Endothelial cell of umbilical vein (primary cell): ENCODE measurements around the gene PRPSAP1. TPM values are rescaled to one million over a fixed set of nuclear protein-coding genes. Genes with fewer than 3 reads are reported as not detected.

ENCODE experiments used
- BruUV-seq: library from RNA; stranded (reverse); fragments of 400-500 nt; replicated peaks from 2 replicates; lab custom pipeline; 2021; lab: Mats Ljungman, UMichigan
- CTCF ChIA-PET: fragments of 300-600, 350-600 bp; sonication (Branson Sonifier 250); formaldehyde crosslinking; loops from one replicate; lab custom pipeline; 2021; ENCODE audit warnings: antibody characterized with exemption, inconsistent platforms; lab: Charles Lee
- POLR2A ChIA-PET: fragments of 300-600, 350-600 bp; sonication (Branson Sonifier 250); formaldehyde crosslinking; loops from one replicate; lab custom pipeline; 2021; ENCODE audit warnings: antibody characterized with exemption, inconsistent platforms; lab: Charles Lee
- DNase-seq: peaks from one replicate; pipeline ENCODE4 v3.0.0-alpha.2; 2011; ENCODE audit warnings: low read depth, low spot score
- FAIRE-seq: peaks from 2 replicates; lab custom pipeline; 2011; peaks lifted over from hg19 to GRCh38; lab: Jason Lieb, UNC
- H2AFZ ChIP-seq: 2 replicates; pipeline ENCODE4 v1.6.0; 2012; ENCODE audit warnings: low read depth, low read length, control low read depth, inconsistent platforms
- H3K27ac ChIP-seq: 2 replicates; pipeline ENCODE4 v1.5.1; 2011; ENCODE audit warnings: low read depth, mild to moderate bottlenecking, control low read depth, low read length, moderate library complexity; ENCODE audit not compliant: insufficient read depth
- H3K27me3 ChIP-seq, 2 experiments: 2 replicates each; pipeline versions ENCODE4 v1.6.0 to v1.6.1; 2011; ENCODE audit warnings: low read length in 2 of 2, mixed read lengths in 1 of 2; ENCODE audit not compliant: control insufficient read depth in 2 of 2, insufficient read depth in 2 of 2
- H3K36me3 ChIP-seq, 2 experiments: 2 replicates in 1 of 2; 3 replicates in 1 of 2; pipeline ENCODE4 v1.5.1; 2011; ENCODE audit warnings: low read length in 2 of 2, mild to moderate bottlenecking in 1 of 2, moderate library complexity in 1 of 2; ENCODE audit not compliant: control insufficient read depth in 2 of 2, insufficient read depth in 2 of 2; ENCODE audit errors: extremely low read depth in 1 of 2
- H3K4me1 ChIP-seq: 3 replicates; pipeline ENCODE4 v1.5.1; 2011; ENCODE audit warnings: mild to moderate bottlenecking, low read length; ENCODE audit not compliant: control insufficient read depth, insufficient read depth; ENCODE audit errors: extremely low read depth
- H3K4me2 ChIP-seq: 2 replicates; pipeline ENCODE4 v1.6.1; 2011; ENCODE audit warnings: low read length, control low read depth, mixed read lengths; ENCODE audit not compliant: insufficient read depth
- H3K4me3 ChIP-seq, 3 experiments: fragments of 200-600 bp in 1 of 3; sonication (generic), shearing (Covaris generic) in 1 of 3; replicated peaks in 1 of 3; 2 replicates each; pipeline ENCODE4 v1.5.1; 2011 to 2016; ENCODE audit warnings: control low read depth in 3 of 3, low read length in 3 of 3, mild to moderate bottlenecking in 2 of 3, inconsistent platforms in 1 of 3, low read depth in 1 of 3, moderate library complexity in 1 of 3; ENCODE audit not compliant: insufficient read depth in 1 of 3
- H3K79me2 ChIP-seq: 2 replicates; pipeline ENCODE4 v1.6.0; 2012; ENCODE audit warnings: low read length, inconsistent platforms; ENCODE audit not compliant: control insufficient read depth, insufficient read depth
- H3K9ac ChIP-seq: replicated peaks from 2 replicates; pipeline ENCODE3; 2011; ENCODE audit warnings: low read length, control low read depth; ENCODE audit not compliant: insufficient read depth; ENCODE audit errors: extremely low read depth
- H3K9me1 ChIP-seq: replicated peaks from 3 replicates; pipeline ENCODE4 v1.6.0; 2011; ENCODE audit warnings: mild to moderate bottlenecking, low read length; ENCODE audit not compliant: control insufficient read depth, insufficient read depth; ENCODE audit errors: extremely low read depth
- H3K9me3 ChIP-seq: replicated peaks from 2 replicates; pipeline ENCODE4 v1.5.1; 2012; ENCODE audit warnings: low read length, inconsistent platforms; ENCODE audit not compliant: control insufficient read depth, insufficient read depth
- H4K20me1 ChIP-seq: replicated peaks from 2 replicates; pipeline ENCODE3; 2011; ENCODE audit warnings: mild to moderate bottlenecking, low read length; ENCODE audit not compliant: control insufficient read depth, insufficient read depth; ENCODE audit errors: extremely low read depth
- FOS ChIP-seq: IDR thresholded peaks from 2 replicates; pipeline ENCODE4 v1.6.1; 2011; ENCODE audit warnings: mild to moderate bottlenecking, low read length, moderate library complexity, borderline replicate concordance; ENCODE audit not compliant: insufficient read depth
- GATA2 ChIP-seq: IDR thresholded peaks from 2 replicates; pipeline ENCODE4 v1.7.0; 2011; ENCODE audit warnings: low read depth, mild to moderate bottlenecking, moderate library complexity, mixed read lengths, low read length; ENCODE audit not compliant: insufficient read length, insufficient read depth
- MYC ChIP-seq: IDR thresholded peaks from one replicate; pipeline ENCODE4 v1.6.1; 2011; ENCODE audit warnings: mild to moderate bottlenecking, low read depth, low read length
- POLR2A ChIP-seq: IDR thresholded peaks from 2 replicates; pipeline ENCODE4 v1.6.1; 2012; ENCODE audit warnings: low read depth, mild to moderate bottlenecking, control low read depth, low read length
- POLR2AphosphoS5 ChIP-seq: IDR thresholded peaks from 2 replicates; pipeline ENCODE4 v1.6.1; 2012; ENCODE audit warnings: low read depth, mild to moderate bottlenecking, control low read depth, low read length, moderate library complexity; ENCODE audit not compliant: insufficient read depth
- dilution Hi-C: fragments of 300-500 bp; cut with MboI; formaldehyde crosslinking; loops from one replicate; pipeline ENCODE4 v1.15.0; 2019; ENCODE audit warnings: low sequenced_read_pairs; ENCODE audit not compliant: extremely low pct_ligation_motif_present
- intact Hi-C: fragments of 100-400 bp; cut with micrococcal nuclease; formaldehyde crosslinking; loops from one replicate; pipeline ENCODE4 v1.10.0; 2022
- polyA plus RNA-seq, 4 experiments: library from polyadenylated mRNA; depleted of rRNA in 3 of 4; stranded (reverse) in 3 of 4; unstranded in 1 of 4; fragments of >200 nt; gene quantifications; 2 replicates each; pipeline versions ENCODE4 v1.2.1 to v1.2.3, GENCODE V29; 2011 to 2012; ENCODE audit warnings: missing spikeins in 1 of 4
- total RNA-seq: library from RNA; stranded (reverse); gene quantifications from 2 replicates; pipeline ENCODE4 v1.2.3, GENCODE V29; 2021

PRPSAP1 gene
- total and polyA plus RNA-seq, 2 donors (not counting 3 experiments of a cell fraction or from before 2014, with no cell fraction given) = 90.2 to 123 TPM

GRCh38 chr17:76272541-76273444 is 80.9 kb downstream of the PRPSAP1 start:
- ChIA-PET POLR2A (no interaction called here), CTCF (interaction anchor here (0.7 to 14.1 kb wide), 2 partner anchors 25 to 151 kb away, joined by 3 to 320 read pairs; no protein-coding TSS in a partner anchor)
- H3K4me1 ChIP-seq = peaks cover 5% of the 10 kb centered on the region
- peaks cover 0 to 8% of the 10 kb centered on the region in 2 experiments for H3K36me3 ChIP-seq
- no peak overlapping the region for H3K4me2 ChIP-seq
- BruUV-seq = no TSS peak
- H3K9ac ChIP-seq = no peak overlapping the region
- DNase-seq (no peak), FAIRE-seq (no peak)
- no peaks in the 10 kb centered on the region for H3K9me3 ChIP-seq
- H3K27ac ChIP-seq = no peak overlapping the region
- no peak overlapping the region for H3K4me3 ChIP-seq
- dilution Hi-C loops = no loop called here
- H4K20me1 ChIP-seq = no peaks in the 10 kb centered on the region
- intact Hi-C loops = loop anchor here (10.0 kb wide), 1 partner anchor 258 kb away; no protein-coding TSS in a partner anchor
- peaks cover 17% of the 10 kb centered on the region for H3K79me2 ChIP-seq
- H3K9me1 ChIP-seq = no peaks in the 10 kb centered on the region
- no peaks in the 10 kb centered on the region for H3K27me3 ChIP-seq
- H2AFZ ChIP-seq = no peak overlapping the region
- TF ChIP-seq MYC (no peak), FOS (no peak), POLR2AphosphoS5 (peak; percentile 2), POLR2A (no peak), GATA2 (no peak)
